Erythroblast (primary cell): ENCODE results near the gene USE1.

ENCODE experiments used
- GATA1 ChIP-seq: IDR thresholded peaks from 2 replicates; pipeline ENCODE4 v1.6.1; 2011; ENCODE audit warnings: low read depth, mild to moderate bottlenecking, control low read depth, low read length, moderate library complexity
- POLR2A ChIP-seq: IDR thresholded peaks from 2 replicates; pipeline ENCODE4 v1.6.1; 2011; ENCODE audit warnings: mild to moderate bottlenecking, low read length

- TF ChIP-seq POLR2A (no peak), GATA1 (no peak)
Measured at GRCh38 chr19:17202713-17203112, 12.4 kb upstream of the USE1 start.
